ENCODE results near the gene KCNAB1.

GRCh38 chr3:156509189-156510174 is 389.1 kb downstream of the KCNAB1 start:
- TF ChIP-seq SIX5 (IDR thresholded peaks at IDR 0.05; ENCODE audit: low read depth, low read length) (no peak), EZH2 (IDR thresholded peaks at IDR 0.05; ENCODE audit: low read depth, low read length, severe bottlenecking) (no peak), CTCF (IDR thresholded peaks at IDR 0.05; ENCODE audit: control extremely low read depth in 1 of 3, insufficient read depth in 1 of 3, low read depth in 1 of 3, low read length in 3 of 3) (peak in 2 of 3 experiments; percentile 24 to 48; a peak in 2 of 4 replicates), RBBP5 (IDR thresholded peaks at IDR 0.05; ENCODE audit: borderline replicate concordance, low read depth, low read length) (no peak), POLR2AphosphoS5 (IDR thresholded peaks at IDR 0.05; ENCODE audit: low read depth, low read length) (no peak), JUN (IDR thresholded peaks at IDR 0.05; ENCODE audit: low read depth, low read length) (no peak), JUND (IDR thresholded peaks at IDR 0.05; ENCODE audit: low read length) (no peak), SP1 (IDR thresholded peaks at IDR 0.05; ENCODE audit: low read depth, low read length) (no peak), BRCA1 (IDR thresholded peaks at IDR 0.05; ENCODE audit: low read depth, low read length) (no peak), POLR2A (IDR thresholded peaks at IDR 0.05; ENCODE audit: control extremely low read depth in 1 of 2, low read depth in 2 of 2, low read length in 2 of 2) (no peak), CREB1 (IDR thresholded peaks at IDR 0.05) (no peak), EP300 (IDR thresholded peaks at IDR 0.05; ENCODE audit: borderline replicate concordance in 1 of 2, low read depth in 2 of 2, low read length in 2 of 2) (no peak), TEAD4 (IDR thresholded peaks at IDR 0.05; ENCODE audit: low read depth, low read length) (no peak)

Measured in H1 (cell line).